Chondrocyte (in vitro differentiated cells): ENCODE data around the gene TCAP. TPM values are rescaled to one million over a fixed set of nuclear protein-coding genes. Genes with fewer than 3 reads are reported as not detected.

ENCODE experiments used
- DNase-seq: peaks from one replicate; pipeline ENCODE4 v3.0.0; 2021; ENCODE audit warnings: mixed read lengths, low spot score
- H3K27ac Mint-ChIP-seq: one replicate; pipeline ENCODE4 v1.8.0; 2021; ENCODE audit warnings: mild to moderate bottlenecking, moderate library complexity, mixed read lengths; ENCODE audit not compliant: unreplicated experiment
- H3K27me3 Mint-ChIP-seq: 2 replicates; pipeline ENCODE4 v1.8.0; 2021; ENCODE audit warnings: low read depth, mixed read lengths
- H3K36me3 Mint-ChIP-seq: 2 replicates; pipeline ENCODE4 v1.8.0; 2021; ENCODE audit warnings: low read depth, mixed read lengths
- H3K4me1 Mint-ChIP-seq: 2 replicates; pipeline ENCODE4 v1.8.0; 2021; ENCODE audit warnings: low read depth, mild to moderate bottlenecking, mixed read lengths
- H3K4me3 Mint-ChIP-seq: one replicate; pipeline ENCODE4 v1.8.0; 2021; ENCODE audit warnings: mild to moderate bottlenecking, moderate library complexity, mixed read lengths; ENCODE audit not compliant: unreplicated experiment
- H3K9me3 Mint-ChIP-seq: 2 replicates; pipeline ENCODE4 v1.8.0; 2021; ENCODE audit warnings: low read depth, mixed read lengths
- total RNA-seq: library from RNA; stranded (reverse); gene quantifications from 3 replicates; pipeline ENCODE4 v1.2.1, GENCODE V29; 2021
- TF ChIP-seq, protein P1 (sequence below): fragments of 200-600 bp; sonication (generic); IDR thresholded peaks from 2 replicates; pipeline ENCODE4 v1.5.0; 2021; ENCODE audit warnings: antibody characterized with exemption, mild to moderate bottlenecking, moderate library complexity

TCAP gene
- total RNA-seq, 1 donor from 2014 or later: 0.77 TPM

- Mint-ChIP-seq H3K4me3 (no peak overlapping the region), H3K27ac (no peak overlapping the region), H3K27me3 (peaks cover 15% of the 10 kb centered on the region), H3K4me1 (peaks cover 33% of the 10 kb centered on the region), H3K36me3 (no peaks in the 10 kb centered on the region), H3K9me3 (no peaks in the 10 kb centered on the region)
- no peak for DNase-seq
- TF ChIP-seq, protein P1, sequence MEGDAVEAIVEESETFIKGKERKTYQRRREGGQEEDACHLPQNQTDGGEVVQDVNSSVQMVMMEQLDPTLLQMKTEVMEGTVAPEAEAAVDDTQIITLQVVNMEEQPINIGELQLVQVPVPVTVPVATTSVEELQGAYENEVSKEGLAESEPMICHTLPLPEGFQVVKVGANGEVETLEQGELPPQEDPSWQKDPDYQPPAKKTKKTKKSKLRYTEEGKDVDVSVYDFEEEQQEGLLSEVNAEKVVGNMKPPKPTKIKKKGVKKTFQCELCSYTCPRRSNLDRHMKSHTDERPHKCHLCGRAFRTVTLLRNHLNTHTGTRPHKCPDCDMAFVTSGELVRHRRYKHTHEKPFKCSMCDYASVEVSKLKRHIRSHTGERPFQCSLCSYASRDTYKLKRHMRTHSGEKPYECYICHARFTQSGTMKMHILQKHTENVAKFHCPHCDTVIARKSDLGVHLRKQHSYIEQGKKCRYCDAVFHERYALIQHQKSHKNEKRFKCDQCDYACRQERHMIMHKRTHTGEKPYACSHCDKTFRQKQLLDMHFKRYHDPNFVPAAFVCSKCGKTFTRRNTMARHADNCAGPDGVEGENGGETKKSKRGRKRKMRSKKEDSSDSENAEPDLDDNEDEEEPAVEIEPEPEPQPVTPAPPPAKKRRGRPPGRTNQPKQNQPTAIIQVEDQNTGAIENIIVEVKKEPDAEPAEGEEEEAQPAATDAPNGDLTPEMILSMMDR: no peak
These were observed 1.6 kb downstream of the TCAP start for GRCh38 chr17:39666601-39667261.

DNA sequence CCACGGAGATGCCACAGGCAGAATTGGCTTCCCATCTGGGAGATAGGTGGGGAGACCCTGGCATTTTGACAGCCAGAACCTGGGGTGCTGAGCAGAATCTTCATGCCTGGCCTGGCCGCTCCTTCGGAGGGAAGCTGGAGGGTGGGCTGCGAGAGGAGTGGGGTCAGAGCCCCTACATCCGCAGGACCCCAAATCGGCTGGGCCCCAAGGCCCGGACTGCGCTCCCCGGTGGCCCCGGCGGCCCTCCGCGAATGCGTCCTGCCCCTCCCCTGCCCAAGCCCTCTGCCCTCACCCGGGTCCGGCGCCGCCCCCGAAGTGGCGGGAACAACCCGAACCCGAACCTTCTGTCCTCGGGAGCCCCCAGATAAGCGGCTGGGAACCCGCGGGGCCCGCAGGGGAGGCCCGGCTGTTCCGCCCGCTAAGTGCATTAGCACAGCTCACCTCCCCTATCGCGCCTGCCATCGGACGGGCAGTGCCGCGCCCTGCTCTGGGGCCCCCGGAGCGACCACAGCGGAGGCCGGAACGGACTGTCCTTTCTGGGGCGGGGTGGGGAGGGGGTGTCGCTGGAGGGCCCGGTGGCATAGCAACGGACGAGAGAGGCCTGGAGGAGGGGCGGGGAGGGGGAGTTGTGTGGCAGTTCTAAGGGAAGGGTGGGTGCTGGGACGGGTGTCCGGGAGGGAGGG is 2.3 kb downstream of the TCAP start:
- Mint-ChIP-seq H3K27ac (no peak overlapping the region), H3K27me3 (peaks cover 19% of the 10 kb centered on the region), H3K4me1 (peaks cover 31% of the 10 kb centered on the region), H3K36me3 (no peaks in the 10 kb centered on the region), H3K9me3 (no peaks in the 10 kb centered on the region), H3K4me3 (no peak overlapping the region)
- TF ChIP-seq, protein P1: no peak
- no peak for DNase-seq

DNA sequence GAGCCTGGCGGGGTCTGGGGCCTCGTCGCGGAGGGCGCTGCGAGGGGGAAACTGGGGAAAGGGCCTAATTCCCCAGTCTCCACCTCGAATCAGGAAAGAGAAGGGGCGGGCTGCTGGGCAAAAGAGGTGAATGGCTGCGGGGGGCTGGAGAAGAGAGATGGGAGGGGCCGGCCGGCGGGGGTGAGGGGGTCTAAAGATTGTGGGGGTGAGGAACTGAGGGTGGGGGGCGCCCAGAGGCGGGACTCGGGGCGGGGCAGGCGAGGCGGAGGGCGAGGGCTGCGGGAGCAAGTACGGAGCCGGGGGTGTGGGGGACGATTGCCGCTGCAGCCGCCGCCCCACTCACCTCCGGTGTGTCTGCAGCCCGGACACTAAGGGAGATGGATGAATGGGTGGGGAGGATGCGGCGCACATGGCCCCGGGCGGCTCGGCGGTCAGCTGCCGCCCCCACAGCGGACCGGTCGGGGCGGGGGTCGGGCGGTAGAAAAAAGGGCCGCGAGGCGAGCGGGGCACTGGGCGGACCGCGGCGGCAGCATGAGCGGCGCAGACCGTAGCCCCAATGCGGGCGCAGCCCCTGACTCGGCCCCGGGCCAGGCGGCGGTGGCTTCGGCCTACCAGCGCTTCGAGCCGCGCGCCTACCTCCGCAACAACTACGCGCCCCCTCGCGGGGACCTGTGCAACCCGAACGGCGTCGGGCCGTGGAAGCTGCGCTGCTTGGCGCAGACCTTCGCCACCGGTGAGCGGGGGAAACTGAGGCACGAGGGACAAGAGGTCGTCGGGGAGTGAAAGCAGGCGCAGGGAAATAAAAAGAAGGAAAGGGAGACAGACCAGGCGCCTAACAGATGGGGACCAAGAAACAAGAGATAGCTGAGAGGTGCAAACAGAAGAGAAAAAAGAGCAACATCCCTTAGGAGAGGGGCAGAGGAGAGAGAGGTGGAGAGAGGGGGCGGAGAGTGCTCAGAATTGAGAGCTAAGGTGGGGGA is 3.1 kb downstream of the TCAP start, which contains the start of gene PNMT:
PNMT (plus strand) TSS at position 509 of the 980 bp plus-strand sequence; CDS start at position 532, 23 bp downstream.
- Mint-ChIP-seq H3K27ac (no peak within 1 kb of the TSS), H3K4me1 (peaks cover 28% of the 10 kb centered on the region), H3K4me3 (peak within 1 kb of the TSS; percentile 42), H3K27me3 (peaks cover 19% of the 10 kb centered on the region), H3K36me3 (no peaks in the 10 kb centered on the region), H3K9me3 (no peaks in the 10 kb centered on the region)
- no peak for DNase-seq
- TF ChIP-seq, protein P1: peak; percentile 82

DNA sequence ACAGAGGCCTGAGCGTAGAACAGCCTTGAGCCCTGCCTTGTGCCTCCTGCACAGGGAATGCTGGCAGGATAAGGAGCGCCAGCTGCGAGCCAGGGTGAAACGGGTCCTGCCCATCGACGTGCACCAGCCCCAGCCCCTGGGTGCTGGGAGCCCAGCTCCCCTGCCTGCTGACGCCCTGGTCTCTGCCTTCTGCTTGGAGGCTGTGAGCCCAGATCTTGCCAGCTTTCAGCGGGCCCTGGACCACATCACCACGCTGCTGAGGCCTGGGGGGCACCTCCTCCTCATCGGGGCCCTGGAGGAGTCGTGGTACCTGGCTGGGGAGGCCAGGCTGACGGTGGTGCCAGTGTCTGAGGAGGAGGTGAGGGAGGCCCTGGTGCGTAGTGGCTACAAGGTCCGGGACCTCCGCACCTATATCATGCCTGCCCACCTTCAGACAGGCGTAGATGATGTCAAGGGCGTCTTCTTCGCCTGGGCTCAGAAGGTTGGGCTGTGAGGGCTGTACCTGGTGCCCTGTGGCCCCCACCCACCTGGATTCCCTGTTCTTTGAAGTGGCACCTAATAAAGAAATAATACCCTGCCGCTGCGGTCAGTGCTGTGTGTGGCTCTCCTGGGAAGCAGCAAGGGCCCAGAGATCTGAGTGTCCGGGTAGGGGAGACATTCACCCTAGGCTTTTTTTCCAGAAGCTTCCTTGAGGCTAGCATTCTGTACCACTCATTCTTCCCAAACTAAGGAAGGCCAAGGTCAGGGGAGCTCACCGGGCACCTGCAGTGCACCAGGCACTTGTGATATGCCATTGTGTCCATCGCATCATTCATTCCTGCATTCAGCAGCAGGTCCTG is 5.0 kb downstream of the TCAP start:
- Mint-ChIP-seq H3K36me3 (no peaks in the 10 kb centered on the region), H3K4me3 (no peak overlapping the region), H3K9me3 (no peaks in the 10 kb centered on the region), H3K27me3 (peaks cover 19% of the 10 kb centered on the region), H3K4me1 (peaks cover 28% of the 10 kb centered on the region), H3K27ac (no peak overlapping the region)
- DNase-seq: no peak
- TF ChIP-seq, protein P1: no peak
